GM04504 (cell line): ENCODE data around the gene BMPER.

ENCODE experiments used
- DNase-seq: peaks from one replicate; pipeline ENCODE4 v3.0.0-alpha.2; 2012; ENCODE audit warnings: low read depth

The BMPER gene

DNA sequence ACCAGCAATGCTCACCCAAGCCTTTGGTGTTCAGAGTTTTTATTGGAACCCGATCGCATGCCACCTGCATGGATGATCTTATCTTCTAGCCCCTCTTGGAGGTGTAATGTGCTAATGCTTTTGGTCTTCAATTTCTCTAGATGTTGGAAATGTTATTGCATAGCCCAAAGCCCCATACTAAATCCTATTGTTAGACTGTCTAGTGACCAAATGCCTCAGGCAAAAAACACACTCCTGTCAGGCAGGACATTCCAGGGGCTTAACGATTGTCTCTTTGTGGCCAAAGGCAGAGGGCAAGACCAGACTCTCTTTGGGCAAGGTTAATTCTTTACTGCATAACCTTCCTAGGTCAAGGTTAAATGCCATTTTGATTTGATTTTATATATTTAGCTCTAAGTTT is 187.9 kb downstream of the BMPER start:
- no peak for DNase-seq

DNA sequence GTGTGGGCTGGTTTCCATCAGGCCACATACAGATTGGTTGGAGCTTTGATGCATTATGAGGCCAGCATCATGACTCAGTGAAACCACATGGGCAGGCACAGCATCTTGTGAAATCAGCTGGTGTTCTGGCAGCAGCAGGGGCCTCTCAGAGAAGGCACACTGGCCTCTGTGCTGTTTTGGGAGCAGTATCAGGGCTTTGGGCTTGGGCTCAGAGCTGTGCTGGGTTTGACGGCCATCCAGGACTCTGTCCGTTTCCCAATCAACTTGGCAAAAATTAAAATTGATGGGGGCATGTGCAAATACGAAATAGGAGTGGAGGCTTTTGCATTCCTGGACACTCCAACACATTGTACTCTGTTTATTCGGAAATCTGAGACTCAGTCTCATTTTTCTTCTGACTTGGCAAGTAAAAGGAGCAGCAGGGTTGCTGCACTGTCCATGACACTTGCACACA is 190.9 kb downstream of the BMPER start:
- DNase-seq, result peak; percentile 93

DNA sequence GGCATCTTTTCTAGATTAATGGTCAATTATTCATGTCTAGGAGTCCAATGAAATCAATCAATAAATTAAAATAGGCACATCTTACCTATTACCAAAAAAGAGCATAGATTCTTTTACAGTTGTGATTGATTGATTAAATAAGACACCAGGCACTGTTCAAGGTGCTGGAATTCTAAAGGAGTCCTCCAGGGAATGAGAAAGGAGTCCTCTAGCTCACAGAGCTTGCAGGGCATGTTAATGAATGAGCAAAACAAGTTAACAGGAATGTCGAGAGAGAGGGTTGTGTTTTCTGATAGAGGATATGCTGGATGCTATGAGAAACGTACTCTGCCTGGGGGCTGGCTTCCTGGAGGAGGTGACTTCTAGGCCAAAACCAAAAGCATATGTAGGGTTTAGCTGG is 191.4 kb downstream of the BMPER start:
- no peak for DNase-seq

DNA sequence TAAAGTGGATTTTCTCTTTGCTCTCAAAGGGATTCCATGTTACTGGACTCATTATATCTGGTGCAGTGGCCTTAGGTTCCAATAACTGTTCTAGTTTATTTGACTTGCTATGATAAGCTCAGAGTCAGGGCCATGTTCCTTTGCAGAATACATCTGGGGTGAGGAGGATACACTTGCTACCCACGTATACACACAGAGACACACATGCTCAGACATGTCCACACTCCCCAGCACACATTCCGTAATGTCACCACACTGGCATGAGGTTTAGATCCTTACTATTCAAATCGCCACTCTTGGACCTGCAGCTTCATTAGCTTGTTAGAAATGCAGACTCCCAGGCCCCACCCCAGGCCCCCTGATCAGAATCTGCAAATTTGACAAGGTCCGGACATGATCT is 195.3 kb downstream of the BMPER start:
- no peak for DNase-seq

DNA sequence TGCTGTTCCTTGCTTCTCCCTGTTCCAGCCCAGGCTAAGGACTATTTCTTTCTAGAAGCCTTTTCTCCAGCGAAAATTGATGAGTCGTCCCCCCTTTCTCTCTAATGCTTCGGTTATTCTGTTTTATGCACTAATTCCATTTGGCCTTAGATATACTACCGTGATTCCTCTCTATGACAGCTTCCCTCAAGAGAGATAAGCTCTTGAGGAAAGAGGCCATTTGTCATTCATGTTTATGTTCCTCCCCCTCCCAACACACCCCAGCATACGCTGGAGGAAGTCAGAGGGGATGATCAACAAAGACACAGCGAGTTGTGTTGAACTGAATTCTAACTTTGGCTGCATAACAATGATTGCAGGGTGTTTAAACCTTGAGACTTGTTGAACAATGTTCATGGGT is 198.8 kb downstream of the BMPER start:
- no peak for DNase-seq

DNA sequence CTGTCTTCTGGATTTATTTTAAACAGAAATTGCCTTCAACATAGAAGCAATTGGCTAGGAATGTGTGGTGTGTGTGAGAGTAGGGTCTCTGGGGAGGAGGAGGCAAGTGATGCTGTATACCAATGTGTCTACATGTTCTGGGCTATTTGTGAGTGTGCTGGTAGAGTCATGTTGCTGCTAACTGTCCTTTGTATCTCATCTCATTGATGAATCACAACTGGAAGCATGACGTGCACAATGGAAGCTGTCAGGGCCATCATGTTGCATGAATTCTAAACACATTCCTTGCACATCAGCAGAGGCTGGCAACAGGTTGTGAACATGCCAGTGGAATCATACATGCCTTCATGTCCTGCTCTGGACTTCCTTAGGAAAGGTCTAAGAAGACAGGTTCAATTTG is 199.7 kb downstream of the BMPER start:
- no peak for DNase-seq

DNA sequence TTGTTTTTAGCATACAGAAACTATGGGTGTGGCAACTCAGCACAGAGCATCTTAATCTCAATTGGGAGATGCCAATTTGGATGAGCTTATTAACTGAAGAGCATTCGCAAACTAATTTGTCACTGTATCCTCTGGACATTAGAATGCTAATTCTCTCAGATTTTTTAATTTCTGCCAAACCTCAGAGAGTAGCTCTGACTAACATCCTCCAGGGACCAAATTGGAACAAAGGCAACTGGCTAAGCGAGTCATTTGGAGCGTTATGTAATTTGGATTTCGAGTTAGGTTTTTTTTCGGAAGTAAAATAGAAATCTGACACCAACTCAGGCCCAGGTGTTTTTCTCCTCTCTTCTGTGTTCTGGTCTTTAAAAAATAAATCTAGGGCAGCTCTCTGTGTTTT is 201.9 kb downstream of the BMPER start:
- DNase-seq, result peak; percentile 72

DNA sequence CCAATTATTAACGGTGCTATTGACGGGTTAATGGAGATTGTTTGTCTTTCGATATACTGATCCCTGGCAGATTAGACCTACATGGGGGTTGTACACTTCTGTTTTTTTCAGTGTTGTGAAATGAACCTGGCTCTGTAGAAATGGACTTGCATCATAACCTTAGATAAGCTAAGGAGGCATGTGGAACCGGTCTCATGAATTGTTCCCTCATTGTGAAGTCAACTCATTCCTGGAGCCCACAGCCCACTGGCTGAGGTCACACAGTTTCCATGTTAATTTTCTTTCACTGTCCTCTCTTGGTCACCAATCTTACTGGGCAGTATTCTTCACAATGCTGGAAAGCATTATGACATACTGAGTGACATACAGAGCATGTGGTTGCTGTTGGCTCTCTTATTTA is 202.8 kb downstream of the BMPER start:
- DNase-seq, result no peak

DNA sequence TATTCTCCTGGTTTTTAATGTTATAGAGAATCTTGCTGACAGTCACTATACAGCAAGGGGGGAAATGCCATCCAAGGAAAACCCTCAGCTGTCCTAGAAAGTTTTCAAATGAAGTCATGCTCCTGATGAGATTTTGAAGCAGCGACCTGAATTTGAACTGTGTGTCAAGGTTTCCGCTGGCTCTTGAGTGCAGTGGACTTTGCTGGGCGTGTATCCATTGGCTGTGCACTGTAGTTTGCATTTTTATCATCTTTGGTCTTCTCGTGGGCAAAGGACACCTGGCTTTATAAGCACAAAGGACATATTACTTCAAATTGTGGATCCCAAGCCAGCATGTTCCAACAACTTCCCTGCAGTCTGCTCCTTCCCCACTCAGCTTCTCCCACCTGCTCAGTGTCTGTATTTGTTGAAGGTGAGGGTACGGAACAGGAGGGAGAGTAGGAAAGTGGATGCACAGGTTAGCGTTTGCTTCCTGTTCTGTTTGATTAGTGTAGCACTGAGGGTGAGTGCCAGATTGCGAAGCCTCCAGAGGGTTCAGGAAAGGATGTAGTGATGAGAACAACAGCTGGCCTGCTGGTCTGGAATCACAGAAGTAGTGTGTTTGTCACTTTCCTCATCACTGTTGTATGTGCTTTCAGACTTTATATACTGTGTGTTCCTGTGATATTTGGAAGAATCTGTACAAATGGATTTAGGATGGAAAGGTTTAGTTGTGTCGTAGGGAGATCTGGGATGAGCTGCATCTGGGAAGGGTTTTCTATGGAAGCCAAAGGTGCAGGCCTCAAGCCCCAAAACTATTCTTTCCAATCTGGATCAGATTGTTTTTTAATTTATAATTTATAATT is 204.8 kb downstream of the BMPER start:
- DNase-seq, result no peak

DNA sequence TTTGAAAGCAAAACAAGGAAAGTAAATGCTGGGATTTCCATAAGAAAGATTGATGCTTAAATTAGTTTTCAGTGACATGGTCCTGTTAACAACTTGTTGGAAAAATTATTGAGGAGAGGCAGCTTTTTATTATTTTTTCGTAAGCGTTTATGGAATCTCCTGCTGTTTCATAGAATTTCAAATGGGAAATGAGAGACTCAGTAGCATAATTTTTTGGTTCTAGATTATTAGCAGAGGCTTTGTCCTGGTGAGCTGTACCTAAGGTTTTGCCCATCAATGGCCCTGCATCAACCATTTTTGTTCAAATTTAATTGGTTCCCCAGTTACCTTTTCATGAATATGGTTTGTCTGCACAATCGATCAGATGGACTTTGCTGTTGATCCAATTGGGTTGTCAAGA is 205.7 kb downstream of the BMPER start:
- DNase-seq, result no peak

DNA sequence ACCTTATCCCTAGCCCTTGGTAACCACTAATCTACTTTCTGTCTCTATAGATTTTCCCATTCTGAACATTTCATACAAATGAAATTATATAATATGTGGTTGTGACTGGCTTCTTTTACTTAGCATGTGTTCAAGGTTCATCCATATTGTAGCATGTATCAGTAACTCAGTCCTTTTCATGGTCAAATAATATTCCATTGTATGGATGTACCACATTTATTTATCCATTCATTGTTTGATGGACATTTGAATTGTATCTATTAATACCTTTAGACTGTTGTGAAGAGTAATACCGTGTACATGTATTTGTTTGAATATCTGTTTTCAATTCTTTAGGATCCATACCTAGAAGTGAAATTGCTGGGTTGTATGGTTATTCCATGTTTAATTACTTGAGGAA is 210.2 kb downstream of the BMPER start:
- no peak for DNase-seq

DNA sequence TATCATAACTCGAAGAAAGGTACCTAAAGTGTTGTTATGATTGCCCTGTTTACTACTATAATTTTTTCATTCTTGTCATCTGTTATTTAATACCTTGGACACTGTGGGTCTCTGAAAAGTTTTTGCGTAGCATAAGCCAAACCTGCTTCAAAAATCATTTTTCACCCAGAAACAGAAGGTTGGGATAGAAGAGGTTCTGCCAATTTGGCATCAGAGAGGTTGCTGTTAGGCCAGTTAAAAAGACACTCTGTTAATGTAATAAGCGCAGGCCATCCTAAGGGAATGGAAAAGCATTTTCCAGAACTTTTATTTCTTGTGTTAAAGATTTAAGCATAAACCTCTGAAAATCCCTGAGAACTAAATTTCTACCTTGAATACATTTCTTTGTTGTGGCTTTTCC is 212.2 kb downstream of the BMPER start:
- DNase-seq, result no peak

DNA sequence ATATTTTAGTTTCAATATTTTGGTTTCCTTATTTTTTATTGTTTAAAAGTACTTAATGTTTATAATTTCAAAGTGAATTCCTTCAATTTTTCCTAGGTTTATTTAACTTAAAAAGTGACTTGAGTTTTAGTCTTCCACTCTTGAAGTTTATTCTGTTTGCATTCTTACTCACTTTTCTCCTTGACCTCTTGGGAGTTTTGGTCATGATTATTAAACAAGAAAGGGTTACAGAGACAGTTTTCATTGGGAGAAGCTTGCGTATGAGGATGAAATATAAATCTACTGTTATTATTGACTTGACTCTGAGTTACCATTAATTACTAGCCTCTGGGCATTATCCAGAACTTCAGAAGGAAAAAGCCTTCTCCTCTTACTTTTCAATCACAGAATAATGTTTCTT is 216.0 kb downstream of the BMPER start:
- no peak for DNase-seq

DNA sequence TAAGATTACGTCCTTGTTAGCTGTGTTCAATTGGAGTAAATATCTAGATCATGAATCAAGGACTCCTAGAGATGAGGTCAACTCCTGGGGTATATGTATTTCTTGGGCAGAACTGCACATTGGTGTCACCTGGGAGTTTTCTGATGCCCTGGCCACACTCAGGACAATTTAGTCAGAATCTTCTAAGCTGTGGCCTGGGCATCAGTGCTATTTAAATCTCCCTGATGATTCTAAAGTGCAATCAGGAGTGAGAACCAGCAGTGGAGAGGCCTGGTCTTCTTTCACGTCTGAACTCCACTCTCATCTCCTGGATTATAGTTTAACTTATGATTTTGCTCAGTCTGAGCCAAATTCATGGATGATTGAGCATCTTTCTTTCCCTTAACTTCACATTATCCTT is 218.0 kb downstream of the BMPER start:
- no peak for DNase-seq

DNA sequence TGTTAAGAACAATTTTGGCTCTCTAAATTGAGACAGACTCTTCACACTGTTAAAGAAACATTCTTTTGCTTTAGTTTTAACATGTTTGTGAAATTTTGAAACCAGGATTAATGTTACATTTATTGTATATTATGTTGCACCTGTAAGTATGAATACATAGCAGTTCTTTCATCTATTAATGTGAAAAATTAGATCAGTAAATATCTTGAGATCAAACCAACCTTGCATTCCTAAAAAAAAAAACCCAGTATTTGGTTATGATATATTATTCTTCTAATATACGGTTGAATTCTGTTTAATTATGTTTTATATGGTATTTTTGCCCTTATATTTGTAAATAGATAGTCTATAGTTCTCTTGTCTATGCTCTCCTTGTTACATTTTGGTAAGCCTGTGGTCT is 219.4 kb downstream of the BMPER start:
- no peak for DNase-seq

DNA sequence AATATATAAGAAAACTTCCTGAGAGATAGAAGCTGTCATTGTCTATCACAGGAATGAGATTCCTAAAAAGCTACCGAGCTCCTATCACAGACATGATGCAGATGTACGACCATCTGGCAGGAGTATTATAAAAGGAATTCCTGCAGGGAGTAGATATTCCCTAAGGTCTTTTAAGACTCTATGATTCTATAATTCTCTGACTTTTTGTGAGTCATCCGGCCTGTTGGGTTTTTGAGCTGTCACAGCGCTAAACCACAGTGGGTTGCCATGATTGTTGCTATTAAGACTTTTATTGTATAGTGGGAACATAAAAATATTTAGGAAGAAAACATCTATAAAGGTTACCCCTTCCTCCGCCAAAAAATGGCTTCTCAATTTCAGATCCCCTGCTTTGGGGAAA is 223.4 kb downstream of the BMPER start:
- DNase-seq, result peak; percentile 59

DNA sequence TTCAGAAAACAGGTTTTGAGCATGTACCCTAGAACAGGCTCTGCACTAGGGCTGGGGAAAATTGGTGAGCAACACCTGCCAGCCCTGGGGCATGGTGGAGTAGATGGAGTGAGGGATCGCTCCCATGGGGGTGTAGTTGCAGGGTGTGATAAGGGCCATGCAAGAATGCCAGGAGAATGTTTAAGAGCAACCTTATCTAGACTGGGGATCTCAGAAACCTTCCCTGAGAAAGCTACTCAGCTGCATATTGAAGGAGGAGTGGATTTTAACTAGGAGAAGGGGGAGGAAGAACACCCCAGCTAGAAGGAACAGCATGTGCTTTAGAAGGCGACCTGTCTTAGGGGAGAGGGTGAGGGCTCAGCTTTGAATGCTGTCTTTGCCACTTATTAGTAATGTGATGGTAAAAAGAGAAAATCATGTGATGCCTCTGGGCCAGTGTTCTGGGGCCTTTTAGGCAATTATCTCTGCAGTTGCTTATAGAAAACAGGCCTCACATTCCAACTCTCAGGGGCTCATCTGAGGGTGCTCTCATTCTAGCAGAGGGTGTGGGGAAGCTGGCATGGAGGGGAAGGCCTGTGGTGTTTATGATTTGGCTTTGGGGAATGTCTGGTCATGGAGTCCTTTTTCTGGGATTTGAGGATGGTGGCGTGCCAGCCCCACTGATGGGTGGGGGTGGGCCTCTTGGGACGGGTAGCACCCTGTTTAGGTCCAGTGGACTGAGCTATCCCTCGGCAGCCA is 225.4 kb downstream of the BMPER start:
- no peak for DNase-seq

DNA sequence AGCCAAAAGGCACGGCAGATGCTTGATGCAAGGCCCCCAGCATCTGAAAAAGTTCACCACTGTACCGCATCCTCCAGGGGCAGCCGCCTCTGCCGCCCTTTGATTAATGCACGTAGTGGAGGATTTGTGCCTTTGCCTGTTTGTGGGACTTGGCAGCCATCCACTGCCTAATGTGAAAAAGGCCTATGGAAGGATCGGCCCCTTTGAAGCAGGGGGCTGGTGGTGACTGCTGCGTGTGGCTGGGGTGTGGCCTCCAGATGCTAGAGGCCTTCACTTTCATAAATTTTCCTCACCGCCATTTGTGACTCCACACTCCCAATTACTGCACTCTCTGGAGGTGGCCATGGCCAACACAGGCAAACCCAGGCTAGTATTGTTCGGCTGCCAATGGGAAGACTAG is 226.0 kb downstream of the BMPER start:
- DNase-seq, result peak; percentile 50

DNA sequence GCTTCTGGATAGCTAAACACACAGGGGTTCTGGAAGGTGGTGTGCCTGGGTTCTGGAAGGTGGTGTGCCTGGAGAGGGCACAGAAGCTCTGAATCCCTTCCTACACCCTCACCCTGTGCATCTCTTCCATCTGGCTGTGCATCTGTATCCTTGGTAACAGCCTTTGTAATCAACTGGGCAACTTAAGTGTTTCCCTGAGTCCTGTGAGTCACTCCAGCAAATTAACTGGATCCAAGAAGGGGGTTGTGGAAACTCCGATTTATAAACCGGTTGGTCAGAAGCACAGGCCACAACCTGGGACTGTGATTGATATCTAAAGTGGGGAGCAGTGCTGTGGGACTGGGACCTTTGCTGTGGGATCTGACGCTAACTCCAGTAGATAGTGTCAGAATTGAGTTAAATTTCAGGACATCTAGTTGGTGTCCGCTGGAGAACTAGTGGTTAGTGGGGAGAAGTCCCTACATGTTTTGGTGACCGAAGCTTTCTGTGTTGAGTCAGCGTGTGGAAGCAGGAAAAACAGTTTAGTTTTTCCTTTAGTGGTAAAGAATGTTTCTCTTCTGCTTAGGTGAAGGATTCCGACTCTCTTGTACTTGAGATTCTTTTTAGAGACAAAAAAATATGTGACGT is 228.1 kb downstream of the BMPER start:
- DNase-seq, result peak; percentile 90

DNA sequence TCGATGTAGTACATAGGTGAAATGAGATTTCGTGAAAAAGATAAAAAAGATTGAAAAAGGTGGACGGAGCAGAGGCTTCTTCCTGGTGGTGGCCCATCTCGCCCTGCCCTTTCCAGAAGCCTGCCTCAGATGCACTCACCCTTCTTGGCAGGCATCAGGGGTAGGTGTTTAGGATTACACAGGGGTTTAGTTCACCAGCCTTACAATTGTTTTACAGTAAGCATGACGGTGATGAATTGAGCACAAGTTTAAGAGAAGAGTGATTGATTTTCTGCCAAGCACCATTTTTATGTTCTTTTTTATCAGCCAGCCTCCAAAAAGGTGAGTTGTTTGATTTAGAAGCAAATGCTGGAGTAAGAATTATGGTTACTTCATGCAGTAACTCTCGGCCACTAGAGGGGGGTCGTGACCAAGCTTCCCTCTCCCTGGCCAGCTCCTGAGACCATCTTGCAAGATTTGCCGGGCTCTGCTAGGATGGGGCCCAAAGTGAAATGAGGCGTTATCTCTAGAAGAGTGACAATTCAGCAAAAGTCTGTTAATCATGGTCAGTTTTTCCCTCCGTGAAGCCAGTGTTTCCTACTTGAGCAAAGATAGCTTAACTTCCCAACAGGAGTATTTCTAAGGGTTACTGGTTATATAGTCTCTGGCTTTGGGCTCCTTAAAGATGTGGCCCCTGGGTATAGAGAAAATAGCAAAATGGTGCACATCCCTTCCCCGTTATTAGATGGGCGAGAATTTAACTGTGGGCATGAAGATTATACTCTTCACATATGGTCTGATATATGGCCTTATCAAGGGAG is 228.8 kb downstream of the BMPER start:
- peak; percentile 61 for DNase-seq

DNA sequence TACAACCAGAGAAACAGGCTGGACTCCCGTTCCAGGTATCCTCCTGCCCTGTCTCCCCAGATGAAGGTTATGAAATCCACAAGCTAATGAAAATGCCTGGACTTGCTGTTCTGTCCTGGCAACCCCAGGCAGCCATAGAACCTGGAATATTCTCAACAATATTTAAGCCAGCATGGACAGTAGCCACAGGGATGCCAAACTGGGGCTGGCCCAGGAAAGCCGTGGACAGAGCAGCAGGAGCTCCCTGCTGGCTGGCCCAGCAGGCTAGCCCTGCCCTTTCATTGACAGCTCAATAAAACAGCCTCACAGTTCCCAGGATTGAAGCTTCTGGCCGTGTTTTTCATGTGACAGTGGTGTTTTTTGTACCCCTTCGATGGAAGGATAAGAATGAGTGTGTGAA is 230.6 kb downstream of the BMPER start:
- no peak for DNase-seq

DNA sequence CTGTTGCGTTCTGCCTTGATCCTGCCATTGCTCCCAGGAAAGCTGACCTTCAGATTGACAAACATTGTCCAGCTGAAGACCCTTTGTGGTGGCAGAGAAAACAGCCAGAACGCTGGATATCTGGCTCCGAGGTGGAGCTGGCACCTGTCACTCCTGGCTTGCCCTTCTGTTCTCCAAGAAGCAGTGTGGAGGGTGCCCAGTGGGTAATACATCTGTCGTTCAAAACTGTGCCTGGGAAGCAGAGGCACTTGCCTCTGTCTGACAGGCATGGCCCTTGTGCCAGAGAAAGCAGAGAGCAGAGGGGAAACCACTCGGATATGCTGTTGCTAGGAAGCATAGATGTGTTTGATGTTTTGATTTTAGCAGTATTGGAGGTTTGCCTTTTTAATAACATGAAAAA is 231.4 kb downstream of the BMPER start:
- DNase-seq, result no peak
